RKO (cell line): Measurements from ENCODE around the gene ASCC2.

Source experiments
- DNase-seq: peaks from one replicate; pipeline ENCODE4 v3.0.0-alpha.2; 2016; ENCODE audit warnings: low spot score

Gene ASCC2

GRCh38 chr22:29753808-29754657, 84.0 kb downstream of the ASCC2 start:
- DNase-seq: no peak

GRCh38 chr22:29751669-29752068, 86.4 kb downstream of the ASCC2 start:
- DNase-seq: no peak

- DNase-seq: peak; percentile 28
Measured at GRCh38 chr22:29750559-29751538, 87.2 kb downstream of the ASCC2 start.

- DNase-seq: no peak
Measured at GRCh38 chr22:29750029-29750428, 88.0 kb downstream of the ASCC2 start.

- no peak for DNase-seq
Measured at GRCh38 chr22:29748248-29748893, 89.7 kb downstream of the ASCC2 start.

GRCh38 chr22:29747832-29748231, 90.2 kb downstream of the ASCC2 start:
- no peak for DNase-seq

- DNase-seq: no peak
Measured at GRCh38 chr22:29744902-29745301, 93.2 kb downstream of the ASCC2 start.

- DNase-seq: no peak
Measured at GRCh38 chr22:29742326-29742725, 95.7 kb downstream of the ASCC2 start.

- DNase-seq: no peak
Measured at GRCh38 chr22:29741926-29742325, 96.1 kb downstream of the ASCC2 start.

GRCh38 chr22:29740216-29740615, 97.9 kb downstream of the ASCC2 start:
- no peak for DNase-seq

GRCh38 chr22:29739346-29739875, 98.7 kb downstream of the ASCC2 start:
- DNase-seq: no peak
